Endothelial cell of umbilical vein (primary cell): ENCODE results near the gene LRFN5. TPM values are rescaled to one million over a fixed set of nuclear protein-coding genes. Genes with fewer than 3 reads are reported as not detected.

Source experiments
- BruUV-seq: library from RNA; stranded (reverse); fragments of 400-500 nt; replicated peaks from 2 replicates; lab custom pipeline; 2021; lab: Mats Ljungman, UMichigan
- CTCF ChIA-PET: fragments of 300-600, 350-600 bp; sonication (Branson Sonifier 250); formaldehyde crosslinking; loops from one replicate; lab custom pipeline; 2021; ENCODE audit warnings: antibody characterized with exemption, inconsistent platforms; lab: Charles Lee
- POLR2A ChIA-PET: fragments of 300-600, 350-600 bp; sonication (Branson Sonifier 250); formaldehyde crosslinking; loops from one replicate; lab custom pipeline; 2021; ENCODE audit warnings: antibody characterized with exemption, inconsistent platforms; lab: Charles Lee
- DNase-seq: peaks from one replicate; pipeline ENCODE4 v3.0.0-alpha.2; 2011; ENCODE audit warnings: low read depth, low spot score
- FAIRE-seq: peaks from 2 replicates; lab custom pipeline; 2011; peaks lifted over from hg19 to GRCh38; lab: Jason Lieb, UNC
- H2AFZ ChIP-seq: 2 replicates; pipeline ENCODE4 v1.6.0; 2012; ENCODE audit warnings: low read depth, low read length, control low read depth, inconsistent platforms
- H3K27ac ChIP-seq: 2 replicates; pipeline ENCODE4 v1.5.1; 2011; ENCODE audit warnings: low read depth, mild to moderate bottlenecking, control low read depth, low read length, moderate library complexity; ENCODE audit not compliant: insufficient read depth
- H3K27me3 ChIP-seq, 2 experiments: 2 replicates each; pipeline versions ENCODE4 v1.6.0 to v1.6.1; 2011; ENCODE audit warnings: low read length in 2 of 2, mixed read lengths in 1 of 2; ENCODE audit not compliant: control insufficient read depth in 2 of 2, insufficient read depth in 2 of 2
- H3K36me3 ChIP-seq, 2 experiments: 2 replicates in 1 of 2; 3 replicates in 1 of 2; pipeline ENCODE4 v1.5.1; 2011; ENCODE audit warnings: low read length in 2 of 2, mild to moderate bottlenecking in 1 of 2, moderate library complexity in 1 of 2; ENCODE audit not compliant: control insufficient read depth in 2 of 2, insufficient read depth in 2 of 2; ENCODE audit errors: extremely low read depth in 1 of 2
- H3K4me1 ChIP-seq: 3 replicates; pipeline ENCODE4 v1.5.1; 2011; ENCODE audit warnings: mild to moderate bottlenecking, low read length; ENCODE audit not compliant: control insufficient read depth, insufficient read depth; ENCODE audit errors: extremely low read depth
- H3K4me2 ChIP-seq: 2 replicates; pipeline ENCODE4 v1.6.1; 2011; ENCODE audit warnings: low read length, control low read depth, mixed read lengths; ENCODE audit not compliant: insufficient read depth
- H3K4me3 ChIP-seq, 3 experiments: fragments of 200-600 bp in 1 of 3; sonication (generic), shearing (Covaris generic) in 1 of 3; replicated peaks in 1 of 3; 2 replicates each; pipeline ENCODE4 v1.5.1; 2011 to 2016; ENCODE audit warnings: control low read depth in 3 of 3, low read length in 3 of 3, mild to moderate bottlenecking in 2 of 3, inconsistent platforms in 1 of 3, low read depth in 1 of 3, moderate library complexity in 1 of 3; ENCODE audit not compliant: insufficient read depth in 1 of 3
- H3K79me2 ChIP-seq: 2 replicates; pipeline ENCODE4 v1.6.0; 2012; ENCODE audit warnings: low read length, inconsistent platforms; ENCODE audit not compliant: control insufficient read depth, insufficient read depth
- H3K9ac ChIP-seq: replicated peaks from 2 replicates; pipeline ENCODE3; 2011; ENCODE audit warnings: low read length, control low read depth; ENCODE audit not compliant: insufficient read depth; ENCODE audit errors: extremely low read depth
- H3K9me1 ChIP-seq: replicated peaks from 3 replicates; pipeline ENCODE4 v1.6.0; 2011; ENCODE audit warnings: mild to moderate bottlenecking, low read length; ENCODE audit not compliant: control insufficient read depth, insufficient read depth; ENCODE audit errors: extremely low read depth
- H3K9me3 ChIP-seq: replicated peaks from 2 replicates; pipeline ENCODE4 v1.5.1; 2012; ENCODE audit warnings: low read length, inconsistent platforms; ENCODE audit not compliant: control insufficient read depth, insufficient read depth
- H4K20me1 ChIP-seq: replicated peaks from 2 replicates; pipeline ENCODE3; 2011; ENCODE audit warnings: mild to moderate bottlenecking, low read length; ENCODE audit not compliant: control insufficient read depth, insufficient read depth; ENCODE audit errors: extremely low read depth
- EZH2 ChIP-seq: IDR thresholded peaks from 2 replicates; pipeline ENCODE4 v1.6.1; 2012; ENCODE audit warnings: borderline replicate concordance, low read depth, mild to moderate bottlenecking, moderate library complexity, low read length, inconsistent platforms; ENCODE audit not compliant: severe bottlenecking
- FOS ChIP-seq: IDR thresholded peaks from 2 replicates; pipeline ENCODE4 v1.6.1; 2011; ENCODE audit warnings: mild to moderate bottlenecking, low read length, moderate library complexity, borderline replicate concordance; ENCODE audit not compliant: insufficient read depth
- GATA2 ChIP-seq: IDR thresholded peaks from 2 replicates; pipeline ENCODE4 v1.7.0; 2011; ENCODE audit warnings: low read depth, mild to moderate bottlenecking, moderate library complexity, mixed read lengths, low read length; ENCODE audit not compliant: insufficient read length, insufficient read depth
- JUN ChIP-seq: IDR thresholded peaks from 2 replicates; pipeline ENCODE4 v1.6.1; 2011; ENCODE audit warnings: borderline replicate concordance, low read depth; ENCODE audit not compliant: insufficient read length, insufficient read depth
- MYC ChIP-seq: IDR thresholded peaks from one replicate; pipeline ENCODE4 v1.6.1; 2011; ENCODE audit warnings: mild to moderate bottlenecking, low read depth, low read length
- POLR2A ChIP-seq: IDR thresholded peaks from 2 replicates; pipeline ENCODE4 v1.6.1; 2012; ENCODE audit warnings: low read depth, mild to moderate bottlenecking, control low read depth, low read length
- POLR2AphosphoS5 ChIP-seq: IDR thresholded peaks from 2 replicates; pipeline ENCODE4 v1.6.1; 2012; ENCODE audit warnings: low read depth, mild to moderate bottlenecking, control low read depth, low read length, moderate library complexity; ENCODE audit not compliant: insufficient read depth
- dilution Hi-C: fragments of 300-500 bp; cut with MboI; formaldehyde crosslinking; loops from one replicate; pipeline ENCODE4 v1.15.0; 2019; ENCODE audit warnings: low sequenced_read_pairs; ENCODE audit not compliant: extremely low pct_ligation_motif_present
- intact Hi-C: fragments of 100-400 bp; cut with micrococcal nuclease; formaldehyde crosslinking; loops from one replicate; pipeline ENCODE4 v1.10.0; 2022
- polyA plus RNA-seq, 4 experiments: library from polyadenylated mRNA; depleted of rRNA in 3 of 4; stranded (reverse) in 3 of 4; unstranded in 1 of 4; fragments of >200 nt; gene quantifications; 2 replicates each; pipeline versions ENCODE4 v1.2.1 to v1.2.3, GENCODE V29; 2011 to 2012; ENCODE audit warnings: missing spikeins in 1 of 4
- total RNA-seq: library from RNA; stranded (reverse); gene quantifications from 2 replicates; pipeline ENCODE4 v1.2.3, GENCODE V29; 2021
- TF ChIP-seq, protein P1 (sequence below), 2 donors: IDR thresholded peaks; 1 replicate in 1 of 2; 2 replicates in 1 of 2; pipeline ENCODE4 v1.5.1; 2011; ENCODE audit warnings: low read length in 2 of 2, mild to moderate bottlenecking in 2 of 2, moderate library complexity in 2 of 2, control low read depth in 1 of 2, inconsistent platforms in 1 of 2, low read depth in 1 of 2; ENCODE audit not compliant: insufficient read depth in 1 of 2; ENCODE audit errors: extremely low read depth in 1 of 2
- TF ChIP-seq, protein P2 (sequence below): IDR thresholded peaks from 2 replicates; pipeline ENCODE4 v1.6.1; 2011; ENCODE audit not compliant: insufficient read depth, insufficient read length

The LRFN5 gene
- total and polyA plus RNA-seq, 2 donors (not counting 3 experiments of a cell fraction or from before 2014, with no cell fraction given) = not detected

- Histone ChIP-seq H3K36me3 (no peaks in the 10 kb centered on the region), H2AFZ (no peak overlapping the region), H3K9me3 (peaks cover 4% of the 10 kb centered on the region), H3K4me1 (no peaks in the 10 kb centered on the region), H3K9ac (no peak overlapping the region), H3K4me3 (no peak overlapping the region), H3K4me2 (no peak overlapping the region), H3K79me2 (no peaks in the 10 kb centered on the region), H3K9me1 (no peaks in the 10 kb centered on the region), H4K20me1 (no peaks in the 10 kb centered on the region), H3K27ac (no peak overlapping the region), H3K27me3 (no peaks in the 10 kb centered on the region)
- no peak for TF ChIP-seq MYC
- TF ChIP-seq EZH2 = no peak
- no peak for TF ChIP-seq FOS
- TF ChIP-seq, protein P1, sequence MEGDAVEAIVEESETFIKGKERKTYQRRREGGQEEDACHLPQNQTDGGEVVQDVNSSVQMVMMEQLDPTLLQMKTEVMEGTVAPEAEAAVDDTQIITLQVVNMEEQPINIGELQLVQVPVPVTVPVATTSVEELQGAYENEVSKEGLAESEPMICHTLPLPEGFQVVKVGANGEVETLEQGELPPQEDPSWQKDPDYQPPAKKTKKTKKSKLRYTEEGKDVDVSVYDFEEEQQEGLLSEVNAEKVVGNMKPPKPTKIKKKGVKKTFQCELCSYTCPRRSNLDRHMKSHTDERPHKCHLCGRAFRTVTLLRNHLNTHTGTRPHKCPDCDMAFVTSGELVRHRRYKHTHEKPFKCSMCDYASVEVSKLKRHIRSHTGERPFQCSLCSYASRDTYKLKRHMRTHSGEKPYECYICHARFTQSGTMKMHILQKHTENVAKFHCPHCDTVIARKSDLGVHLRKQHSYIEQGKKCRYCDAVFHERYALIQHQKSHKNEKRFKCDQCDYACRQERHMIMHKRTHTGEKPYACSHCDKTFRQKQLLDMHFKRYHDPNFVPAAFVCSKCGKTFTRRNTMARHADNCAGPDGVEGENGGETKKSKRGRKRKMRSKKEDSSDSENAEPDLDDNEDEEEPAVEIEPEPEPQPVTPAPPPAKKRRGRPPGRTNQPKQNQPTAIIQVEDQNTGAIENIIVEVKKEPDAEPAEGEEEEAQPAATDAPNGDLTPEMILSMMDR (IDR thresholded peaks at IDR 0.05; ENCODE audit: extremely low read depth in 1 of 2, insufficient read depth in 1 of 2, low read depth in 1 of 2, low read length in 2 of 2) = no peak
- TF ChIP-seq POLR2AphosphoS5 = no peak
- no peak for TF ChIP-seq JUN
- no peak for TF ChIP-seq GATA2
- TF ChIP-seq POLR2A = no peak
- TF ChIP-seq, protein P2, sequence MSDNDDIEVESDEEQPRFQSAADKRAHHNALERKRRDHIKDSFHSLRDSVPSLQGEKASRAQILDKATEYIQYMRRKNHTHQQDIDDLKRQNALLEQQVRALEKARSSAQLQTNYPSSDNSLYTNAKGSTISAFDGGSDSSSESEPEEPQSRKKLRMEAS = no peak
- ChIA-PET CTCF (no interaction called here), POLR2A (no interaction called here)
- FAIRE-seq (no peak), DNase-seq (no peak)
- BruUV-seq = no TSS peak
- dilution Hi-C loops = no loop called here
- intact Hi-C loops = no loop called here
These were observed 199.8 kb downstream of the LRFN5 start for GRCh38 chr14:41806366-41806975.
